ENCODE results near the gene ENPP7. TPM values are rescaled to one million over a fixed set of nuclear protein-coding genes. Genes with fewer than 3 reads are reported as not detected.

The ENPP7 gene
- total RNA-seq, 4 donors from 2014 or later: not detected

DNA sequence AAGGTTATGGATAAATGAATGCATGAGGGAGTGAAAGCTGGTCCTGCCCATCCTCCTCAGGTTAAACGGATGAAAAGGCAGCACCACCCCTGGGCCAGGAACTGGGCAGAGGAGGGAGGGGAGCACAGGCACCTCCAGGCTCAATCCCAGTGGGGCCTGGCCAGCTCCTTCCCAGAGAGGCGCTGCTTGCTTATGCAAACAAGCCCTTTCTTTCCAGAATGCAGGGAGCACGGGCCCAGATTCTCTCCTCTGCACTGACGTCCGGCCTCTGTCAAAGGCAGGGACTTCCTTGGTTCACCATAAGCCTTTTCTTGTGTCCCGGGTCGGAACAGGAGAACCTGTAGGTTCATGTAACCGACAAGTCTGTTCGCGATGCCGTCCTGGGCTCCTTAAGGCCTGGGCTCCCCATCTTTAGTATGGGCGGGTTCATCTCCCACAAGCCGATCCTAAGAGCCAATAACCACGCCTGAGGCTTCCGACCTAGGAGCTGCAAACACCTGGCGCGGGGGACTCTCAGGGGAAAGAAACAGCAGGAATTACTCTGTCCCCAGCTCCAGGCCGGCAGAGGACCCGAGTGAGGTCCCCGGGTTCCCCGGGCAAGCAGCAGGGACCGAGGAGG lies 16.3 kb downstream of the ENPP7 start:
- DNase-seq: no peak
- intact Hi-C loops (cut with DNase I; ENCODE audit: low total_unique reads): no loop called here
- Histone ChIP-seq H3K4me3 (no peak overlapping the region), H3K36me3 (no peaks in the 10 kb centered on the region), H3K4me1 (peaks cover 0 to 17% of the 10 kb centered on the region in 2 donors), H3K9me3 (no peaks in the 10 kb centered on the region), H3K27me3 (peaks cover 26 to 54% of the 10 kb centered on the region in 2 donors), H3K27ac (no peak overlapping the region)
- TF ChIP-seq, protein P1, sequence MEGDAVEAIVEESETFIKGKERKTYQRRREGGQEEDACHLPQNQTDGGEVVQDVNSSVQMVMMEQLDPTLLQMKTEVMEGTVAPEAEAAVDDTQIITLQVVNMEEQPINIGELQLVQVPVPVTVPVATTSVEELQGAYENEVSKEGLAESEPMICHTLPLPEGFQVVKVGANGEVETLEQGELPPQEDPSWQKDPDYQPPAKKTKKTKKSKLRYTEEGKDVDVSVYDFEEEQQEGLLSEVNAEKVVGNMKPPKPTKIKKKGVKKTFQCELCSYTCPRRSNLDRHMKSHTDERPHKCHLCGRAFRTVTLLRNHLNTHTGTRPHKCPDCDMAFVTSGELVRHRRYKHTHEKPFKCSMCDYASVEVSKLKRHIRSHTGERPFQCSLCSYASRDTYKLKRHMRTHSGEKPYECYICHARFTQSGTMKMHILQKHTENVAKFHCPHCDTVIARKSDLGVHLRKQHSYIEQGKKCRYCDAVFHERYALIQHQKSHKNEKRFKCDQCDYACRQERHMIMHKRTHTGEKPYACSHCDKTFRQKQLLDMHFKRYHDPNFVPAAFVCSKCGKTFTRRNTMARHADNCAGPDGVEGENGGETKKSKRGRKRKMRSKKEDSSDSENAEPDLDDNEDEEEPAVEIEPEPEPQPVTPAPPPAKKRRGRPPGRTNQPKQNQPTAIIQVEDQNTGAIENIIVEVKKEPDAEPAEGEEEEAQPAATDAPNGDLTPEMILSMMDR (IDR thresholded peaks at IDR 0.05): no peak
- no peak for TF ChIP-seq POLR2A (IDR thresholded peaks at IDR 0.05)

DNA sequence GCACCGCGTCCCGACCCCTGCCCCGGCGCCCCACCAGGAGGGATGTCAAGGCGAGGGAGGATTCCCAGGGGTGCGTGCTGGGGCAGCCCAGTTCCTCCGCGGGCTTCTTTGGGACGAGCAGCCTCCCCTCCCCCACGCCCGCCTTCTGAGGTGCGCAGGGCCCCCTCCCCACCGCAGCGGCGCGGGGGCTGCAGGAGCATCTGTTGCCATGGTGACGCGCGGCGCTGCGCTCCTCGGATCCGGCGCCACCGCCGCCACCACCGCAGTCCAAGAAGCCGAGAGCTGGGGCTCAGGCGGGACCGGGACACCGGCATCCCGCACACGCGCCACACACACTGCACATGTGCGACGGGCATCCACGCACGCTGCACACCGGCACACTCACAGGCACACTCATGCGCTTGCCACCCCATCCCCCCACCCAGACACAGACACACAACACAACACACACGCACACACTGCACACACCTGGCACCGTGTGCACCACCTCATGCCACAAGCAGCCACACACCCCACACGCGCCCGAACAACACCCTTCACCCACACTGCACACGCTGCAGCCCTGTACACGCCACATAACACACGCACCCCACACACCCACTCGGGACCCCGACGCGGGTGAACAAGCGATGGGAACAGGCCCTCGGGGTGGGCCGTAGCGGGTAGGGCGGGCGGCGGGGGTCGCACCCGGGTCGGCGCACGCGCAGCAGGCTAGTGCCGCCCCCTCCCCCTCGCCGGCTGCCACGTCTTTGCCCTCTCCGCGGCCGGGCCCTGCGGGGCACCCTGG lies 17.0 kb downstream of the ENPP7 start:
- Histone ChIP-seq H3K9me3 (no peaks in the 10 kb centered on the region), H3K27ac (no peak overlapping the region), H3K36me3 (no peaks in the 10 kb centered on the region), H3K4me1 (peaks cover 0 to 13% of the 10 kb centered on the region in 2 donors), H3K4me3 (no peak overlapping the region), H3K27me3 (peaks cover 26 to 54% of the 10 kb centered on the region in 2 donors)
- intact Hi-C loops (cut with DNase I; ENCODE audit: low total_unique reads): no loop called here
- TF ChIP-seq, protein P1 (IDR thresholded peaks at IDR 0.05): no peak
- TF ChIP-seq POLR2A (IDR thresholded peaks at IDR 0.05): no peak
- no peak for DNase-seq

DNA sequence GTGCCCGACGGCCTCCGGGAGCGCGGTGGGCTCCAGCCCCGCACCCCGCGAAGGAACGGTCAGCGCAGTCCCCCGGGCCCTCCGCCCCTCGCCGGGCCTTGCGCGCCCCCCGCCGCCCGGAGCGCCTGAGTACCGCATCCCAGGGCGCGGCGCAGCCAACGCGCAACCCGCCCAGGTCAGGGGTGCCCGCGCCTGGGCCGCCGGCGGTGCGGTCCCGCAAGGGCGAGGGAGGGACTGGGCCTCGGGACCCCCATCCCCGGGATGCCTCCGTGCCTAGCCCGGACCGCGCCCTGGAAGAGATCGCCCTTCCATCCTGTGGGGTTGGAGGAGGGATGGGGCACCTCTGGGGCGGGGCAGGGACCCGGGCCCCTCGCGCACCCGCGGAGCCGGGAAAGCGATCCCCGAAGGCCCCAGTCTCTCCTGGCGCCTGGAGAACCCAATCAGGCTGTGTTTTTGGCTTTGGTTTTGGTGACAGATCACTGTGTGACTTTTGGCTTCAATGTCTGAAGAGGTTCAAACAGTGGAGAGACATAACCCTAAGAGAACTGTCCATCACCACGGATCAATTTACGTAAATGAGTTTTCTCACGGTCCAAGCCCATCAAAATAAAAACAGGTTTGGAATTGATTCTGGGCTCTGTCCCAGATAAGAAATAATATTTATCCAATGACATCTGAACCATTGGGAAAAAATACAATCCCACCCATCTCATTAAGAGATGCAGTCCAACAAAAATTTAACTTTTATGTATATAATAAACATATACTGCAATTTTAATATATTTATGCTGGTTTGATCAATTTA lies 17.8 kb downstream of the ENPP7 start:
- H3K4me3 ChIP-seq: no peak overlapping the region

DNA sequence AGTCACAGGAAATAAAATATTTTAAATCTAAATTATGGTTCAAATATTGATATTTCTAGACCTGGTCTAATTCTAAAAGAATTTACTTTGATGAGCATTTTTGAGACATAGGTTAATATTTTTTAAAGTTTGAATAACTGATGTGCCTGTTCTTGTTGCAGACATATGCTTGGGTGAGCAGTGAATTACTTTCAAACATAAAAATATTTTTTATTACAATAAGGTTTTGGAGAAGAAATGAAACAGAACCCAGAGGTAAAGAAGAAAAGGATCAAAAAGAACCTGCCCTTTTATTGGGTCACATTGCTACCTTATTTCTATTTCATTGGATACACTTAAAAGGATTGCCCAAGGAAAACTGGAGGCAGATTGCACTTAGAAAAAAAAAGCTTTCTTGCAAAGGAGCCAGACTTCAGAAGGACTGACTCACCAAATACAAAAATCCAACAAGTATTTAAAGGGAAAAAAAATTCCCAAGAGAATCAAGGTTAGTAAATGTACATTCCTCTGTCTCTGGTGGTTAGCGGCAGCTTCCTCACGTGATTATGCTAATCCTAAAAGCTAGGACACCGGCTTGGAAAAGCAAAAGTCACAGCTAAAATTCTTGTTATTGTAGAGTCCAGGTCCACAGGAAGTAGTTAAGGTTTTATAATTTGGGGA lies 18.5 kb downstream of the ENPP7 start:
- DNase-seq: no peak
- peaks cover 26 to 54% of the 10 kb centered on the region in 2 donors for H3K27me3 ChIP-seq
- H3K27ac ChIP-seq: no peak overlapping the region
- no peak overlapping the region for H3K4me3 ChIP-seq
- H3K9me3 ChIP-seq: no peaks in the 10 kb centered on the region
- intact Hi-C loops (cut with DNase I; ENCODE audit: low total_unique reads): no loop called here
- TF ChIP-seq POLR2A (IDR thresholded peaks at IDR 0.05): no peak
- TF ChIP-seq, protein P1 (IDR thresholded peaks at IDR 0.05): no peak
- peaks cover 0 to 13% of the 10 kb centered on the region in 2 donors for H3K4me1 ChIP-seq
- no peaks in the 10 kb centered on the region for H3K36me3 ChIP-seq

More for the DNA sequence above, 17.8 kb downstream of the ENPP7 start:
- Histone ChIP-seq H3K4me1 (peaks cover 0 to 13% of the 10 kb centered on the region in 2 donors), H3K36me3 (no peaks in the 10 kb centered on the region), H3K27me3 (peaks cover 26 to 54% of the 10 kb centered on the region in 2 donors), H3K9me3 (no peaks in the 10 kb centered on the region), H3K27ac (no peak overlapping the region)
- intact Hi-C loops (cut with DNase I; ENCODE audit: low total_unique reads): no loop called here
- no peak for TF ChIP-seq POLR2A (IDR thresholded peaks at IDR 0.05)
- TF ChIP-seq, protein P1 (IDR thresholded peaks at IDR 0.05): no peak
- no peak for DNase-seq

Measured in uterus (tissue), 4 donors.